Endothelial cell of umbilical vein (primary cell): Measurements from ENCODE around the gene VPS8. TPM values are rescaled to one million over a fixed set of nuclear protein-coding genes. Genes with fewer than 3 reads are reported as not detected.

ENCODE experiments used
- BruUV-seq: library from RNA; stranded (reverse); fragments of 400-500 nt; replicated peaks from 2 replicates; lab custom pipeline; 2021; lab: Mats Ljungman, UMichigan
- CTCF ChIA-PET: fragments of 300-600, 350-600 bp; sonication (Branson Sonifier 250); formaldehyde crosslinking; loops from one replicate; lab custom pipeline; 2021; ENCODE audit warnings: antibody characterized with exemption, inconsistent platforms; lab: Charles Lee
- POLR2A ChIA-PET: fragments of 300-600, 350-600 bp; sonication (Branson Sonifier 250); formaldehyde crosslinking; loops from one replicate; lab custom pipeline; 2021; ENCODE audit warnings: antibody characterized with exemption, inconsistent platforms; lab: Charles Lee
- DNase-seq: peaks from one replicate; pipeline ENCODE4 v3.0.0-alpha.2; 2011; ENCODE audit warnings: low read depth, low spot score
- FAIRE-seq: peaks from 2 replicates; lab custom pipeline; 2011; peaks lifted over from hg19 to GRCh38; lab: Jason Lieb, UNC
- H2AFZ ChIP-seq: 2 replicates; pipeline ENCODE4 v1.6.0; 2012; ENCODE audit warnings: low read depth, low read length, control low read depth, inconsistent platforms
- H3K27ac ChIP-seq: 2 replicates; pipeline ENCODE4 v1.5.1; 2011; ENCODE audit warnings: low read depth, mild to moderate bottlenecking, control low read depth, low read length, moderate library complexity; ENCODE audit not compliant: insufficient read depth
- H3K27me3 ChIP-seq, 2 experiments: 2 replicates each; pipeline versions ENCODE4 v1.6.0 to v1.6.1; 2011; ENCODE audit warnings: low read length in 2 of 2, mixed read lengths in 1 of 2; ENCODE audit not compliant: control insufficient read depth in 2 of 2, insufficient read depth in 2 of 2
- H3K36me3 ChIP-seq, 2 experiments: 2 replicates in 1 of 2; 3 replicates in 1 of 2; pipeline ENCODE4 v1.5.1; 2011; ENCODE audit warnings: low read length in 2 of 2, mild to moderate bottlenecking in 1 of 2, moderate library complexity in 1 of 2; ENCODE audit not compliant: control insufficient read depth in 2 of 2, insufficient read depth in 2 of 2; ENCODE audit errors: extremely low read depth in 1 of 2
- H3K4me1 ChIP-seq: 3 replicates; pipeline ENCODE4 v1.5.1; 2011; ENCODE audit warnings: mild to moderate bottlenecking, low read length; ENCODE audit not compliant: control insufficient read depth, insufficient read depth; ENCODE audit errors: extremely low read depth
- H3K4me2 ChIP-seq: 2 replicates; pipeline ENCODE4 v1.6.1; 2011; ENCODE audit warnings: low read length, control low read depth, mixed read lengths; ENCODE audit not compliant: insufficient read depth
- H3K4me3 ChIP-seq, 3 experiments: fragments of 200-600 bp in 1 of 3; sonication (generic), shearing (Covaris generic) in 1 of 3; replicated peaks in 1 of 3; 2 replicates each; pipeline ENCODE4 v1.5.1; 2011 to 2016; ENCODE audit warnings: control low read depth in 3 of 3, low read length in 3 of 3, mild to moderate bottlenecking in 2 of 3, inconsistent platforms in 1 of 3, low read depth in 1 of 3, moderate library complexity in 1 of 3; ENCODE audit not compliant: insufficient read depth in 1 of 3
- H3K79me2 ChIP-seq: 2 replicates; pipeline ENCODE4 v1.6.0; 2012; ENCODE audit warnings: low read length, inconsistent platforms; ENCODE audit not compliant: control insufficient read depth, insufficient read depth
- H3K9ac ChIP-seq: replicated peaks from 2 replicates; pipeline ENCODE3; 2011; ENCODE audit warnings: low read length, control low read depth; ENCODE audit not compliant: insufficient read depth; ENCODE audit errors: extremely low read depth
- H3K9me1 ChIP-seq: replicated peaks from 3 replicates; pipeline ENCODE4 v1.6.0; 2011; ENCODE audit warnings: mild to moderate bottlenecking, low read length; ENCODE audit not compliant: control insufficient read depth, insufficient read depth; ENCODE audit errors: extremely low read depth
- H3K9me3 ChIP-seq: replicated peaks from 2 replicates; pipeline ENCODE4 v1.5.1; 2012; ENCODE audit warnings: low read length, inconsistent platforms; ENCODE audit not compliant: control insufficient read depth, insufficient read depth
- H4K20me1 ChIP-seq: replicated peaks from 2 replicates; pipeline ENCODE3; 2011; ENCODE audit warnings: mild to moderate bottlenecking, low read length; ENCODE audit not compliant: control insufficient read depth, insufficient read depth; ENCODE audit errors: extremely low read depth
- EZH2 ChIP-seq: IDR thresholded peaks from 2 replicates; pipeline ENCODE4 v1.6.1; 2012; ENCODE audit warnings: borderline replicate concordance, low read depth, mild to moderate bottlenecking, moderate library complexity, low read length, inconsistent platforms; ENCODE audit not compliant: severe bottlenecking
- GATA2 ChIP-seq: IDR thresholded peaks from 2 replicates; pipeline ENCODE4 v1.7.0; 2011; ENCODE audit warnings: low read depth, mild to moderate bottlenecking, moderate library complexity, mixed read lengths, low read length; ENCODE audit not compliant: insufficient read length, insufficient read depth
- JUN ChIP-seq: IDR thresholded peaks from 2 replicates; pipeline ENCODE4 v1.6.1; 2011; ENCODE audit warnings: borderline replicate concordance, low read depth; ENCODE audit not compliant: insufficient read length, insufficient read depth
- MAX ChIP-seq: IDR thresholded peaks from 2 replicates; pipeline ENCODE4 v1.6.1; 2011; ENCODE audit not compliant: insufficient read depth, insufficient read length
- MYC ChIP-seq: IDR thresholded peaks from one replicate; pipeline ENCODE4 v1.6.1; 2011; ENCODE audit warnings: mild to moderate bottlenecking, low read depth, low read length
- POLR2A ChIP-seq: IDR thresholded peaks from 2 replicates; pipeline ENCODE4 v1.6.1; 2012; ENCODE audit warnings: low read depth, mild to moderate bottlenecking, control low read depth, low read length
- dilution Hi-C: fragments of 300-500 bp; cut with MboI; formaldehyde crosslinking; loops from one replicate; pipeline ENCODE4 v1.15.0; 2019; ENCODE audit warnings: low sequenced_read_pairs; ENCODE audit not compliant: extremely low pct_ligation_motif_present
- intact Hi-C: fragments of 100-400 bp; cut with micrococcal nuclease; formaldehyde crosslinking; loops from one replicate; pipeline ENCODE4 v1.10.0; 2022
- polyA plus RNA-seq, 4 experiments: library from polyadenylated mRNA; depleted of rRNA in 3 of 4; stranded (reverse) in 3 of 4; unstranded in 1 of 4; fragments of >200 nt; gene quantifications; 2 replicates each; pipeline versions ENCODE4 v1.2.1 to v1.2.3, GENCODE V29; 2011 to 2012; ENCODE audit warnings: missing spikeins in 1 of 4
- total RNA-seq: library from RNA; stranded (reverse); gene quantifications from 2 replicates; pipeline ENCODE4 v1.2.3, GENCODE V29; 2021
- TF ChIP-seq, protein P1 (sequence below), 2 donors: IDR thresholded peaks; 1 replicate in 1 of 2; 2 replicates in 1 of 2; pipeline ENCODE4 v1.5.1; 2011; ENCODE audit warnings: low read length in 2 of 2, mild to moderate bottlenecking in 2 of 2, moderate library complexity in 2 of 2, control low read depth in 1 of 2, inconsistent platforms in 1 of 2, low read depth in 1 of 2; ENCODE audit not compliant: insufficient read depth in 1 of 2; ENCODE audit errors: extremely low read depth in 1 of 2

VPS8 gene
- total and polyA plus RNA-seq, 2 donors (not counting 3 experiments of a cell fraction or from before 2014, with no cell fraction given) = 13.7 to 51.6 TPM

DNA sequence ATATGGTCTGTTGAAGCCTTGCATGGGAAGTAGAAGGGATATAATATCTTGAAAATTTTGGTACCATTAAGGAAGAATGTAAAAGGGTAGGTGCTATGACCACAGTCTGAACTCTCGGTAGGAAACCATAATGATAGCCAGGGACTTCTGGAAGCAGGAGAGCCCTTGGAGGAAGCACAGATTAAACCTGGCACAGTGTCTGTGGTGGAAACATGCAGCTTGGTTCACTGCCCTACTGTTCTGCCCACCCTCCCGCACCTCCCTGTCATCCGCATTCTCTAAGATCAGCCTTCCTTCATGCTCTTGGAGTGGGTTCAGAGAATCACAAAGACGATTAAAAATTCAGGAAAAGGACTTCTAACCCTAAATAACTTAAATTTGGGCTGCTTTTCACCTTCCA lies 20.9 kb downstream of the VPS8 start:
- H3K4me1 ChIP-seq = no peaks in the 10 kb centered on the region
- DNase-seq = no peak
- peaks cover 6 to 8% of the 10 kb centered on the region in 2 experiments for H3K36me3 ChIP-seq
- intact Hi-C loops (no loop called here), dilution Hi-C loops (no loop called here)
- POLR2A ChIA-PET = no interaction called here
- no peak overlapping the region for H3K27ac ChIP-seq
- H3K4me2 ChIP-seq = no peak overlapping the region
- no peaks in the 10 kb centered on the region for H4K20me1 ChIP-seq
- no peaks in the 10 kb centered on the region for H3K27me3 ChIP-seq
- no peaks in the 10 kb centered on the region for H3K9me3 ChIP-seq
- H3K9me1 ChIP-seq = no peaks in the 10 kb centered on the region
- CTCF ChIA-PET = no interaction called here
- no peaks in the 10 kb centered on the region for H3K79me2 ChIP-seq
- no peak overlapping the region for H3K9ac ChIP-seq
- TF ChIP-seq MYC (no peak), MAX (no peak), POLR2A (no peak), GATA2 (no peak), JUN (no peak), EZH2 (no peak)
- TF ChIP-seq, protein P1, sequence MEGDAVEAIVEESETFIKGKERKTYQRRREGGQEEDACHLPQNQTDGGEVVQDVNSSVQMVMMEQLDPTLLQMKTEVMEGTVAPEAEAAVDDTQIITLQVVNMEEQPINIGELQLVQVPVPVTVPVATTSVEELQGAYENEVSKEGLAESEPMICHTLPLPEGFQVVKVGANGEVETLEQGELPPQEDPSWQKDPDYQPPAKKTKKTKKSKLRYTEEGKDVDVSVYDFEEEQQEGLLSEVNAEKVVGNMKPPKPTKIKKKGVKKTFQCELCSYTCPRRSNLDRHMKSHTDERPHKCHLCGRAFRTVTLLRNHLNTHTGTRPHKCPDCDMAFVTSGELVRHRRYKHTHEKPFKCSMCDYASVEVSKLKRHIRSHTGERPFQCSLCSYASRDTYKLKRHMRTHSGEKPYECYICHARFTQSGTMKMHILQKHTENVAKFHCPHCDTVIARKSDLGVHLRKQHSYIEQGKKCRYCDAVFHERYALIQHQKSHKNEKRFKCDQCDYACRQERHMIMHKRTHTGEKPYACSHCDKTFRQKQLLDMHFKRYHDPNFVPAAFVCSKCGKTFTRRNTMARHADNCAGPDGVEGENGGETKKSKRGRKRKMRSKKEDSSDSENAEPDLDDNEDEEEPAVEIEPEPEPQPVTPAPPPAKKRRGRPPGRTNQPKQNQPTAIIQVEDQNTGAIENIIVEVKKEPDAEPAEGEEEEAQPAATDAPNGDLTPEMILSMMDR (IDR thresholded peaks at IDR 0.05; ENCODE audit: extremely low read depth in 1 of 2, insufficient read depth in 1 of 2, low read depth in 1 of 2, low read length in 2 of 2) = no peak
- no TSS peak for BruUV-seq
- FAIRE-seq = no peak
- H3K4me3 ChIP-seq = no peak overlapping the region
- H2AFZ ChIP-seq = no peak overlapping the region
